Lung (tissue), 12 donors: ENCODE measurements around the gene DAAM1. TPM values are rescaled to one million over a fixed set of nuclear protein-coding genes. Genes with fewer than 3 reads are reported as not detected.

Experiments used
- ATAC-seq: fragments of 200-7000 bp; cut with Tn5 transposase; one replicate; pipeline ENCODE4 v1.9.1; 2020; ENCODE audit warnings: moderate number of reproducible peaks; ENCODE audit not compliant: insufficient read depth, low FRiP score
- DNase-seq, 3 donors: peaks; one replicate each; pipeline ENCODE4 v3.0.0-alpha.2; 2013 to 2017
- H3K27ac ChIP-seq, 2 donors: one replicate each; pipeline ENCODE4 v1.5.1; 2013; ENCODE audit warnings: mild to moderate bottlenecking in 2 of 2, moderate library complexity in 2 of 2, control low read depth in 1 of 2, inconsistent platforms in 1 of 2, low read depth in 1 of 2, low read length in 1 of 2
- H3K27me3 ChIP-seq, 3 donors: one replicate each; pipeline ENCODE4 v1.5.1; 2013; ENCODE audit warnings: low read length in 2 of 3; ENCODE audit not compliant: control insufficient read depth in 3 of 3, insufficient read depth in 3 of 3
- H3K36me3 ChIP-seq, 4 donors: one replicate each; pipeline ENCODE4 v1.5.1; 2013; ENCODE audit warnings: low read length in 4 of 4, mild to moderate bottlenecking in 1 of 4, moderate library complexity in 1 of 4; ENCODE audit not compliant: control insufficient read depth in 4 of 4, insufficient read depth in 4 of 4
- H3K4me1 ChIP-seq, 5 donors: one replicate each; pipeline ENCODE4 v1.5.1; 2013; ENCODE audit warnings: low read length in 5 of 5, mild to moderate bottlenecking in 2 of 5, moderate library complexity in 1 of 5; ENCODE audit not compliant: control insufficient read depth in 5 of 5, insufficient read depth in 5 of 5
- H3K4me3 ChIP-seq: one replicate; pipeline ENCODE4 v1.5.1; 2013; ENCODE audit warnings: mild to moderate bottlenecking, control low read depth, moderate library complexity
- H3K9ac ChIP-seq, 2 donors: one replicate each; pipeline ENCODE4 v1.5.1; 2013; ENCODE audit warnings: low read length in 2 of 2, control low read depth in 1 of 2; ENCODE audit not compliant: insufficient read depth in 1 of 2
- H3K9me3 ChIP-seq, 4 donors: one replicate each; pipeline ENCODE4 v1.5.1; 2013; ENCODE audit warnings: low read length in 3 of 4, mild to moderate bottlenecking in 1 of 4, moderate library complexity in 1 of 4; ENCODE audit not compliant: control insufficient read depth in 4 of 4, insufficient read depth in 3 of 4
- CTCF ChIP-seq: IDR thresholded peaks from 2 replicates; pipeline ENCODE4 v1.5.1; 2012; ENCODE audit warnings: mild to moderate bottlenecking; ENCODE audit errors: control extremely low read depth, extremely low read depth
- WGBS, 2 donors: extraction: QIAGEN DNeasy Blood & Tissue Kit; methylation state at CpG; one replicate each; pipeline ENCODE4 v1.1.7; 2013; 5-methylcytosine and 5-hydroxymethylcytosine counted together
- polyA plus RNA-seq, 2 donors: library from polyadenylated mRNA; stranded (reverse); fragments of 200-250 nt; gene quantifications; one replicate each; pipeline ENCODE4 v1.2.1, GENCODE V29; 2013
- total RNA-seq, 2 donors: library from RNA; depleted of rRNA in 1 of 2; stranded (reverse); fragments of >200 nt in 1 of 2; gene quantifications; one replicate each; pipeline ENCODE4 v1.2.1, GENCODE V29; 2014 to 2021
- donor health status: control.
- donor health status: control.
- donor health status: Bipolar disorder and iron deficiency.
- donor health status: healthy.
- donor health status: DM: yes; HTN: yes; CAD: no.

Gene DAAM1
- total and polyA plus RNA-seq, 4 donors = 10.3 to 84.6 (median 32.6) TPM

GRCh38 chr14:59398841-59399240 is 210.4 kb downstream of the DAAM1 start:
- no peak for TF ChIP-seq CTCF
- WGBS, 2 donors = 39 to 45% methylated on average over 1 of the region's 1 CpG
- no peak for ATAC-seq

GRCh38 chr14:59406454-59407245 is 218.2 kb downstream of the DAAM1 start:
- Histone ChIP-seq H3K27me3 (no peaks in the 10 kb centered on the region), H3K27ac (peak overlapping the region; percentile 77 to 84), H3K9ac (peak overlapping the region in 1 of 2 donors; percentile 72), H3K4me1 (peaks cover 3 to 21% (median 6%) of the 10 kb centered on the region in 5 donors), H3K9me3 (peaks cover 0 to 4% (median 0%) of the 10 kb centered on the region in 4 donors), H3K4me3 (no peak overlapping the region), H3K36me3 (no peaks in the 10 kb centered on the region)
- DNase-seq = peak; percentile 42 to 79 (median 79)
- WGBS, 2 donors = 30 to 38% methylated on average over 6 of the region's 6 CpGs
- ATAC-seq = peak; percentile 58
- no peak for TF ChIP-seq CTCF

More at GRCh38 chr14:59398841-59399240, 210.4 kb downstream of the DAAM1 start:
- Histone ChIP-seq H3K27me3 (no peaks in the 10 kb centered on the region), H3K9me3 (no peaks in the 10 kb centered on the region), H3K9ac (no peak overlapping the region), H3K27ac (peak overlapping the region in 1 of 2 donors; percentile 6), H3K4me3 (no peak overlapping the region), H3K4me1 (no peaks in the 10 kb centered on the region), H3K36me3 (no peaks in the 10 kb centered on the region)
- DNase-seq = no peak

- peak; percentile 53 for ATAC-seq
- Histone ChIP-seq H3K9ac (peak overlapping the region in 1 of 2 donors; percentile 72), H3K36me3 (no peaks in the 10 kb centered on the region), H3K27ac (peak overlapping the region in 1 of 2 donors; percentile 77), H3K27me3 (no peaks in the 10 kb centered on the region), H3K4me3 (no peak overlapping the region), H3K9me3 (peaks cover 0 to 4% (median 0%) of the 10 kb centered on the region in 4 donors), H3K4me1 (peaks cover 3 to 21% (median 6%) of the 10 kb centered on the region in 5 donors)
- DNase-seq = peak; percentile 54 to 89 (median 87)
- no peak for TF ChIP-seq CTCF
- 59 to 72% methylated on average over 4 of the region's 4 CpGs for WGBS, 2 donors
Measured at GRCh38 chr14:59407246-59408010, 219.0 kb downstream of the DAAM1 start.
